DMS153 (cell line): ENCODE results near the gene ADAMTS12.

Experiments
- DNase-seq: peaks from one replicate; lab custom pipeline; 2025; lab: John Stamatoyannopoulos, UW

The ADAMTS12 gene

GRCh38 chr5:33841891-33842290 is 49.9 kb downstream of the ADAMTS12 start:
- no peak for DNase-seq

- DNase-seq = no peak
These were observed 50.8 kb downstream of the ADAMTS12 start for GRCh38 chr5:33840927-33841547.

GRCh38 chr5:33837301-33837700 is 54.5 kb downstream of the ADAMTS12 start:
- DNase-seq = no peak

GRCh38 chr5:33834334-33834733 is 57.5 kb downstream of the ADAMTS12 start:
- no peak for DNase-seq

- DNase-seq = no peak
These were observed 58.6 kb downstream of the ADAMTS12 start for GRCh38 chr5:33833237-33833575.

- DNase-seq = no peak
These were observed 59.2 kb downstream of the ADAMTS12 start for GRCh38 chr5:33832404-33833236.

GRCh38 chr5:33831041-33831440 is 60.7 kb downstream of the ADAMTS12 start:
- DNase-seq = no peak

- no peak for DNase-seq
These were observed 62.4 kb downstream of the ADAMTS12 start for GRCh38 chr5:33829430-33829829.

GRCh38 chr5:33828626-33829308 is 63.0 kb downstream of the ADAMTS12 start:
- DNase-seq = no peak

GRCh38 chr5:33827885-33828284 is 63.9 kb downstream of the ADAMTS12 start:
- DNase-seq = no peak

- DNase-seq = no peak
These were observed 64.6 kb downstream of the ADAMTS12 start for GRCh38 chr5:33827018-33827707.

GRCh38 chr5:33824516-33825195 is 67.1 kb downstream of the ADAMTS12 start:
- no peak for DNase-seq

GRCh38 chr5:33817301-33817700 is 74.5 kb downstream of the ADAMTS12 start:
- no peak for DNase-seq

GRCh38 chr5:33816791-33817190 is 75.0 kb downstream of the ADAMTS12 start:
- no peak for DNase-seq

- DNase-seq = no peak
These were observed 79.0 kb downstream of the ADAMTS12 start for GRCh38 chr5:33812746-33813145.

GRCh38 chr5:33810491-33811120 is 81.2 kb downstream of the ADAMTS12 start:
- no peak for DNase-seq

GRCh38 chr5:33809936-33810335 is 81.9 kb downstream of the ADAMTS12 start:
- DNase-seq = no peak

GRCh38 chr5:33808699-33809098 is 83.1 kb downstream of the ADAMTS12 start:
- no peak for DNase-seq

GRCh38 chr5:33807771-33808170 is 84.0 kb downstream of the ADAMTS12 start:
- no peak for DNase-seq

- peak; percentile 9 for DNase-seq
These were observed 84.9 kb downstream of the ADAMTS12 start for GRCh38 chr5:33806738-33807442.

GRCh38 chr5:33801292-33801691 is 90.5 kb downstream of the ADAMTS12 start:
- no peak for DNase-seq
